NCI-H69 (cell line): Measurements from ENCODE around the gene ZNF618.

Experiments used
- DNase-seq: peaks from one replicate; lab custom pipeline; 2025; lab: John Stamatoyannopoulos, UW

Gene ZNF618

DNA sequence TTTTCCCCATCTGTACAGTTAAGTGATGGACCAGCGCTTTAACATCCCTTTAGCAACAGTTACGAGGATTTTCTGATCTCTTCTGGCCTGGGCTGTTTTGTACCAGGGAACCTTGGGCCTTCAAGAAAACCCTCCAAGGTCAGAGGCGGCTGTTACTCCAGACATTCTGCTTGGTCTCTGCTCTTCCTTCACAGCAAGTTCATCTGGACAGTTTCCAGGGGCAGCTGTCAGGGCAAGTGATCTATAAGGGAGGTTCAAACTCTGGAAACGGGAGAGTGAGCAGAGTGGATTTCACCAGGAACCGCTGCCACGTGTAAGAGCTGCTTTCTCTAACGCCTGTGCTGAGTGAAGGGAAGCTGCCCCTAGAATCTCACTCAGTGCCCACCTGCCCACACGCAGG lies 36.7 kb downstream of the ZNF618 start:
- no peak for DNase-seq

- DNase-seq, result no peak
Observed at GRCh38 chr9:113913426-113914195, 37.5 kb downstream of the ZNF618 start.

GRCh38 chr9:113914517-113914916 lies 38.4 kb downstream of the ZNF618 start:
- no peak for DNase-seq

- DNase-seq, result peak; percentile 8
Observed at GRCh38 chr9:113915817-113916434, 39.8 kb downstream of the ZNF618 start.

DNA sequence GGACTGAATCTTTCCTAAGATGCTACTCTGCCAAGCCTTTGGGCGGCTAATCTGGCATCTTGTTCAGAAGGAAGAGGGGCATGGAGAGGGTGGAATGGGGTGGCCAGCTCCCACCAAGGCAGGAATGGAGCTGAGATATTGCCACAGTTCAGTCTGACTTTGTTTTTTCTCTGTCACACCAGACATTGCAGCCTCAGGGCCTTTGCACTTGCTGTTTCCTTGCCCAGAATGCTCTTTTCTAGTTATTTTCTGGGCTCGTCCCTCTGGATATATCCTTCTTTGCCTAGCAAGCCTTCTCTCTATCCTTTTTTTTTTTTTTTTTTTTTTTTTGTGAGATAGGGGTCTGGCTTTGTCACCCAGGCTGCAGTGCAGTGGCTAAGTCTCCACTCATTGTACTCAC lies 40.8 kb downstream of the ZNF618 start:
- no peak for DNase-seq

GRCh38 chr9:113918697-113919350 lies 42.7 kb downstream of the ZNF618 start:
- no peak for DNase-seq

DNA sequence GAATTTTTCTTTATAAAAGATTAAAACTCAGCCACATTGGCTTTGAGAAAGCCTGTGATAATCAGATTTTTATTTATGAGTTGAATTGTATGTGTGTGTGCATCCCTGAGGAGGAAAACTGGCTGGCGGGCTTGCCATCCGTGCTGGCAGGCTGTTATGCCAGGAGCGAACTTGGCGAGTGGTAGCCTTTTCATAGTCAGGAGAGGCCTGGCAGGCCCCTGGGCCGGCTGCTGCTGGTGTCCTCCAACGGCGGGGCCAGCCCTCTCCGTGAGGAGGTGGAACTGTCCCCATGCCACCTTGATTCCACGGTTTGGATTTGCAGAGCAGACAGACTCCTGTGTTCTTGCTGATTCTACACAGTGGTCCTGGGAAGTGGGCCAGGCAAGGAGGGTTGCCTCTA lies 43.3 kb downstream of the ZNF618 start:
- DNase-seq, result no peak

DNA sequence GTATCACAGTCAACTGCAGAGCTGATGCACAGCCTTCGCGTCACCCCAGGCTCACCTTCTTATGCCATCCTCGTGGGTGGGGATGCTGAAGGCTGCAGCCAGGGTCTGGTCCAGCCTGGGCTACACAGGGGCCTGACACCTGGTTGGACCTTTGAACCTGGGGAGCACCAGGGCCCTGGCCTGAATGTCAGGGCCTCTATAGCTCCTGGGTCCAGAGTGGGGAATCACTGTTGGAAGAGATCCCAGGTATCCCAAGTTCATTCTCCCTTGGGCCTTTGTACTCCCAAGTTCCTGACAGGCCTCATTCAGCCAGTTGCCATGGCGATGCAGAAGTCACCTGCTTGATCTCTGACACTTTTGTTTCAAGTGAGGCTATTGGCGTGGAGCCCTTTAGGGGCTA lies 43.8 kb downstream of the ZNF618 start:
- DNase-seq, result peak; percentile 6

DNA sequence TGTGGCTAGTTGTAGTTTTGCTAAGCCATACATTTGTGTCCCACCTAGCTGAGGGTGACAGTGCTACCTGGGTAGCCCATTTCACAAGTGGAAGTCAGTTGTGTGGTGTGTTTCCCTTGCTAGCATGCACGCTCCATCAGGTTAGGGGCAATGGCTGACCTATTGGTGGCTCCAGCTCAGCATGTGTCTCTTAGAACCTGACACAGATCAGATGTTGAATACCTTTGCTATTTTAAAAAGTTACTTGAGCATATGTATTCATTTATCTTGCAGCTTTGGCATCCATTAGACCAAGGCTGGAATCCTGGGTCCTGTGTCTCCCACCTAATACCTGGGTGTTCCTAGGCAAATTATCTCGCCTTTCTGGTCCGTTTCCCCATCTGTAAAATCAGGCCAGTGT lies 44.8 kb downstream of the ZNF618 start:
- no peak for DNase-seq

GRCh38 chr9:113921396-113921925 lies 45.4 kb downstream of the ZNF618 start:
- no peak for DNase-seq

DNA sequence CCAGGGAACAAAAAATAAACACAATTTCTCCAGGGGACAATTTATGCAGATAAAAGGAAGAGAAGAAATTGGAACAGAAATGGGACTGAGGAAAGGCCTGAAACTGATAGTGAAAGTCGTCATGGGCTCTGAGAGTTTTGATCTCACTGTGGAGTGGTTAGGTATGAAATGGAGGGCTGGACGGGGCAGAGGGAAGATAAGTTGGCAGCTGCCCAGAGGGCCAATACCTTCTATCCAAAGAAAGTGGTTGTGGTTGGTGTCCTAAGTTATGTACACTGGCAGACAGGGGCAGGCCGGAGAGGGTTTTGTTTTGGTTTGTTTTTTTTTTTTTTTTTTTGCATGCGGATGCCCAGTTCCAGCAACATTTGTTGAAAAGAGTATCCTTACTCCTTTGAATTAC lies 46.1 kb downstream of the ZNF618 start:
- no peak for DNase-seq

DNA sequence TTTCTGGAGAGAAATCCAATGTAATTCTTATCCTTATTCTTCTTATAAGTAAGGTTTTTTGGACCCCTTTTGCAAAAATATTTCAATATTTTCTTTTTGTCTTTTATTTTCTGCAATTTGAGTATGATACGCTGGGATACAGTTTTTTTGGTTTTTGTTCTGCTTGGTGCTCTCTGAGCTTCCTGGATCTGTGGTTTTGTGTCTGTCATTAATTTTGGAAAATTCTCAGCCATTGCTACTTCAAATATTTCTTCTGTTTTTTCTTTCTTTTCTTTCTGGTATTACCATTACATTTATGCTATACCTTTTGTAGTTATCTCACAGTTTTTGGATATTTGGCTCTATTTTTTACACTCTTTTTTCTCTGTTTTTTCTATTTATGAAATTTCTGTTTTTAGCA lies 50.1 kb downstream of the ZNF618 start:
- no peak for DNase-seq

GRCh38 chr9:113927277-113927676 lies 51.2 kb downstream of the ZNF618 start:
- DNase-seq, result no peak

DNA sequence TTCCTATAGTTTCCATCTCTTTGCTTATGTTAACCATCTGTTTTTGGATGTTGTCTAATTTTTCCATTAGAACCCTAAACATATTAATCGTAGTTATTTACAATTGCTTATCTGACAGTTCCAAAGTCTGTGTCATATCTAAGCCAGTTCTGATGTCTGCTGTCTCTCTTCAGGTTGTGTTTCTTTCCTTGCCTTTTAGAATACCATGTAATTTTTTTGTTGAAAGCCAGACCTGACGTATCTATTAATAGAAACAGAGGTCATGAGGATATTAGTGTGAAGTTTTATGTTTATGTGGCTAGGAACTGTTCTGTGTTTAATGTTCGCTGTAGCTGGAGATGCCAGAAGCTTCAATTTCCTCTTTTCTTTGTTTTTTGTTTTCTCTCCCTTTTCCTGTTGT lies 52.2 kb downstream of the ZNF618 start:
- no peak for DNase-seq

- no peak for DNase-seq
Observed at GRCh38 chr9:113929634-113930389, 53.7 kb downstream of the ZNF618 start.

- no peak for DNase-seq
Observed at GRCh38 chr9:113930390-113930783, 54.3 kb downstream of the ZNF618 start.

- no peak for DNase-seq
Observed at GRCh38 chr9:113931140-113931539, 55.0 kb downstream of the ZNF618 start.

DNA sequence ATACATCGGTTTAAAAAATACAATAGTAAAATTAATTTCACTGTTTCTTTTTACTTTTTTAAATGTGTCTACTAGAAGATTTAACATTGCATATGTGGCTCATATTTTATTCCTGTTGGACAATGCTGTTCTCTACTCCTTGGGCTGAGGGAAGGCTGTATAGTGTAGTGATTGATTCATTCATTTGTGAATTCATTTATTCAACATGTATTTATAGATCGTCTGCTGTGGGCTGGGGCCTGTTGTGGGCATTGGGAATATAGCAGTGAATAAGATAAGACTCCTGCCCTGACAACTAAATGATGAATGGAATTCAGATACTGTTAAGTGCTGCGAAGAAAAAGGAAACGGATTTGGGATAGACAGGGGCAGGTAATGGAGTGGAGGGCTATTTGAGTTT lies 55.7 kb downstream of the ZNF618 start:
- no peak for DNase-seq

DNA sequence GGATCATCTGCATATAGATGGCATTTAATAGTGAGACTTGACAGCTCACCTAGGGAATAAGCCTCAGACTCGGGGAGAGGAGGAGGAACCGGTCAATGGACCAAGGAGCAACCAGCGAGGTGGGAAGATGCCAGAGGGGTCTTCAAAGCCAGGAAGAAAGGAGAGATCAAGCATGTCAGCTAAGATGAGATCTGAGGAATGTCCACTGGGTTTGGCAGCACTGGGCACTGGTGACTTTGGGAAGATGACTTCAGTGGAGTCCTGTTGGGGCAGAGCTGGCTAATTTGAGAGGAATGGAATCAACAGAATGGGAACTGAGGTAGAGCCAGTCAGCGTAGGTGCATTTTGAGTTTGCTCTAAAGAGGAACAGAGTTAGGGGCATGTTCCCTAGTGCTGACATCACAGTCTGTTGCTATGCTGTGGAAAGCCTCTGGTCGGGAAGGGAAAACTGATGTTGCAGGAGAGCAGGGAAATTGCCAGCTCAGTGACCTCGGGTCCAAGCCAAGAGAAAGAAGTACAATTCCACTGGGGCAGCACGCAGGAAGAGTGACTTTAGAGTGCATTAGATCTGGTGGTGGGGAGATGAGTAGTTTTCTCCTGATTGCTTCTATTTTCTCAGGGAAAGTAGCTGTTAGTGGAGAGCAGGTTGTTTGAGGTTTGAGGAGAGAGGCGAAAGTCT lies 56.9 kb downstream of the ZNF618 start:
- DNase-seq, result no peak

DNA sequence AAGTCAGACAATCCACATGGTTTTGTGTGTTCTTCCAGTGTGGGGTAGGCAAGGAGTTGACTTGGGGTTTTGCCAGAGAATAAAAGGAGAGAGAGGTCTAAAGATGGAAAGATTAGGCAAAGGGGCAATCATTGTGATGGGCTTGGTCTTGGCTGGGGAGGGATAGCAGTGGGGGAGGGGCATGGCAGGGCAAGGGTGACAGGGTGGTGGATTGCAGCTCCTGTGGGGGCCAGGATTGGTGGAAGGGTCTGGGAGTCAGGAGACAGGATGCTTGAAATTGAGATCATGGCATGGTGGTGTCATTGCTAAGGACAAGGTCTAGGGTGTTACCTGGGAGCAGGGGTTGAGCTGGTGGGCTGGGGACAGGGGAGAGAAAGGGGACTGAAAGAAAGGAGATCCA lies 57.6 kb downstream of the ZNF618 start:
- no peak for DNase-seq

- no peak for DNase-seq
Observed at GRCh38 chr9:113934167-113934828, 58.2 kb downstream of the ZNF618 start.
